Caco-2 (cell line): ENCODE results near the gene FAM3D. TPM values are rescaled to one million over a fixed set of nuclear protein-coding genes. Genes with fewer than 3 reads are reported as not detected.
A peak's percentile ranks its signal among the peaks of the same experiment; 100 is the strongest.

ENCODE experiments used
- BruUV-seq: library from RNA; stranded (reverse); fragments of 400-500 nt; replicated peaks from 2 replicates; lab custom pipeline; 2021; lab: Mats Ljungman, UMichigan
- CTCF ChIA-PET: fragments of 300-600 bp; sonication (Branson Sonifier 250); formaldehyde crosslinking; loops from one replicate; lab custom pipeline; 2022; ENCODE audit warnings: antibody characterized with exemption; lab: Charles Lee
- POLR2A ChIA-PET: fragments of 300-600 bp; sonication (Branson Sonifier 250); formaldehyde crosslinking; loops from one replicate; lab custom pipeline; 2022; ENCODE audit warnings: antibody characterized with exemption; lab: Charles Lee
- DNase-seq, 2 experiments: peaks; one replicate each; pipeline versions ENCODE4 v3.0.0 to v3.0.0-alpha.2; 2020 to 2022
- H3K27me3 ChIP-seq: replicated peaks from 2 replicates; pipeline ENCODE4 v1.6.0; 2011; ENCODE audit warnings: low read length; ENCODE audit not compliant: control insufficient read depth, insufficient read depth
- H3K36me3 ChIP-seq: 2 replicates; pipeline ENCODE4 v1.5.1; 2011; ENCODE audit warnings: low read length; ENCODE audit not compliant: control insufficient read depth, insufficient read depth
- H3K4me1 ChIP-seq: fragments of 250-450 bp; sonication (Bioruptor Pico); 2 replicates; pipeline ENCODE4 v1.5.1; 2020; ENCODE audit warnings: mild to moderate bottlenecking
- H3K4me3 ChIP-seq: 2 replicates; pipeline ENCODE4 v1.5.1; 2011; ENCODE audit warnings: low read depth, mild to moderate bottlenecking, control low read depth, low read length
- H3K9me3 ChIP-seq: fragments of 250-450 bp; sonication (Bioruptor Pico); 2 replicates; pipeline ENCODE4 v1.5.1; 2020; ENCODE audit warnings: mild to moderate bottlenecking, moderate library complexity
- H3K27ac Mint-ChIP-seq: one replicate; pipeline ENCODE4 v1.8.0; 2022; ENCODE audit warnings: mixed read lengths; ENCODE audit not compliant: unreplicated experiment
- H3K27me3 Mint-ChIP-seq: one replicate; pipeline ENCODE4 v1.8.0; 2022; ENCODE audit warnings: mixed read lengths; ENCODE audit not compliant: insufficient read depth, unreplicated experiment
- H3K36me3 Mint-ChIP-seq: one replicate; pipeline ENCODE4 v1.8.0; 2022; ENCODE audit warnings: mild to moderate bottlenecking, mixed read lengths; ENCODE audit not compliant: insufficient read depth, unreplicated experiment
- H3K4me1 Mint-ChIP-seq: one replicate; pipeline ENCODE4 v1.8.0; 2022; ENCODE audit warnings: low read depth, mixed read lengths; ENCODE audit not compliant: unreplicated experiment
- H3K4me3 Mint-ChIP-seq: one replicate; pipeline ENCODE4 v1.8.0; 2022; ENCODE audit warnings: mild to moderate bottlenecking, moderate library complexity, mixed read lengths; ENCODE audit not compliant: unreplicated experiment
- H3K9me3 Mint-ChIP-seq: one replicate; pipeline ENCODE4 v1.8.0; 2022; ENCODE audit warnings: mixed read lengths; ENCODE audit not compliant: unreplicated experiment
- intact Hi-C: fragments of 100-400 bp; cut with micrococcal nuclease; formaldehyde crosslinking; loops from one replicate; pipeline ENCODE4 v1.10.0; 2022; ENCODE audit not compliant: unreplicated experiment
- total RNA-seq: library from RNA; stranded (reverse); gene quantifications from 2 replicates; pipeline ENCODE4 v1.2.3, GENCODE V29; 2022
- TF ChIP-seq, protein P1 (sequence below), 2 experiments: fragments of 200-600 bp in 1 of 2; IDR thresholded peaks; 1 replicate in 1 of 2; 2 replicates in 1 of 2; pipeline versions ENCODE4 v1.5.1 to v1.8.0; 2011 to 2022; ENCODE audit warnings: antibody characterized with exemption in 1 of 2, control low read depth in 1 of 2, inconsistent platforms in 1 of 2, low read depth in 1 of 2, low read length in 1 of 2, mild to moderate bottlenecking in 1 of 2, moderate library complexity in 1 of 2; ENCODE audit not compliant: insufficient read depth in 1 of 2, severe bottlenecking in 1 of 2, unreplicated experiment in 1 of 2

The FAM3D gene
- total RNA-seq, 1 experiment from 2014 or later: not detected

DNA sequence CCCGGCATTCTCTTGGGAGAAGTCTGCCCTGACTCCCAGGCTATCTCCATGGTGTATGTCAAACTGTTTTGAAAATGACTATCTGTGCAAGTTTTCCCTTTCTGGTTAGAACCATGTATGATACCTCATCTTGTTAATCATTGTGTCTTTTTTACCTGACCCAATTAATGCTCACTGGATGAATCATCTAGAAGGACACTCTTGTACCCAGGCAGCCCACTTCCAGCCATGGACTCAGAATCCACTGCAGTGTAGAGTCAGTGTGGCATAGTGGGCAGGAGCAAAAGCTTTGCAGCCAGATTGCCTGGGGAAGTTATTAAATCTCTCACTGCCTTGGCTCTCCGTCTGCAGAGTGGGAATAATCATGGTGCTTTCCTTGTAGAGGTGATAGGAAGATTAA lies 1.2 kb downstream of the FAM3D start:
- 0 out of 2 replicates have a peak, but pooled peaks cover 9% of the 10 kb centered on the region for H3K4me1 ChIP-seq
- no peak for DNase-seq
- H3K27ac Mint-ChIP-seq: no peak overlapping the region
- H3K4me3 ChIP-seq: no peak overlapping the region
- ChIA-PET POLR2A (no interaction called here), CTCF (no interaction called here)
- H3K36me3 Mint-ChIP-seq: no peaks in the 10 kb centered on the region
- no peaks in the 10 kb centered on the region for H3K4me1 Mint-ChIP-seq
- TF ChIP-seq, protein P1, sequence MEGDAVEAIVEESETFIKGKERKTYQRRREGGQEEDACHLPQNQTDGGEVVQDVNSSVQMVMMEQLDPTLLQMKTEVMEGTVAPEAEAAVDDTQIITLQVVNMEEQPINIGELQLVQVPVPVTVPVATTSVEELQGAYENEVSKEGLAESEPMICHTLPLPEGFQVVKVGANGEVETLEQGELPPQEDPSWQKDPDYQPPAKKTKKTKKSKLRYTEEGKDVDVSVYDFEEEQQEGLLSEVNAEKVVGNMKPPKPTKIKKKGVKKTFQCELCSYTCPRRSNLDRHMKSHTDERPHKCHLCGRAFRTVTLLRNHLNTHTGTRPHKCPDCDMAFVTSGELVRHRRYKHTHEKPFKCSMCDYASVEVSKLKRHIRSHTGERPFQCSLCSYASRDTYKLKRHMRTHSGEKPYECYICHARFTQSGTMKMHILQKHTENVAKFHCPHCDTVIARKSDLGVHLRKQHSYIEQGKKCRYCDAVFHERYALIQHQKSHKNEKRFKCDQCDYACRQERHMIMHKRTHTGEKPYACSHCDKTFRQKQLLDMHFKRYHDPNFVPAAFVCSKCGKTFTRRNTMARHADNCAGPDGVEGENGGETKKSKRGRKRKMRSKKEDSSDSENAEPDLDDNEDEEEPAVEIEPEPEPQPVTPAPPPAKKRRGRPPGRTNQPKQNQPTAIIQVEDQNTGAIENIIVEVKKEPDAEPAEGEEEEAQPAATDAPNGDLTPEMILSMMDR (IDR thresholded peaks at IDR 0.05; ENCODE audit: insufficient read depth in 1 of 2, low read depth in 1 of 2, low read length in 1 of 2, severe bottlenecking in 1 of 2, unreplicated experiment in 1 of 2): no peak
- H3K4me3 Mint-ChIP-seq: no peak overlapping the region
- no peaks in the 10 kb centered on the region for H3K9me3 ChIP-seq
- H3K27me3 ChIP-seq: no peaks in the 10 kb centered on the region
- BruUV-seq: no TSS peak
- no peaks in the 10 kb centered on the region for H3K9me3 Mint-ChIP-seq
- H3K36me3 ChIP-seq: no peaks in the 10 kb centered on the region
- no peaks in the 10 kb centered on the region for H3K27me3 Mint-ChIP-seq
- intact Hi-C loops: no loop called here

DNA sequence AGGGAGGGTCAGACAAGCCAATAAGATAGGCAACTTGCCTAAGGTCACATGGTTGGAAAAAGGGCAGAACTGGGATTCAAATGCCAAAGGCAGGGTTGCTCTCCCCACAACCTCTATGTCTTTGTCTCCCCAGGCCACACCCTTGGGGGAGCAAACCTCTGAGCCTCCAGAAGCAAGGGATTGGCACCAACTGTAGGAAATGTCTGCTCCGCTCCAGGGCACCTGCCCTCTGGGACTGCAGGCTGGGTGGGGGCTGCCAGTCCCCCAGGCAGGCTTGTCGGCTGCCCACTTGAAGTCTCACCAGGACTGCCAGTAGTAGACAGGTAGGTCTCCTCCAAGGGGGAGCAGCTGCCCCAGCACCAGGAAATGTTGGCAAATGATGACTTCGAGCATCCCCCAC lies 2.0 kb downstream of the FAM3D start:
- ChIA-PET CTCF (no interaction called here), POLR2A (no interaction called here)
- BruUV-seq: no TSS peak
- intact Hi-C loops: no loop called here
- Mint-ChIP-seq H3K4me1 (no peaks in the 10 kb centered on the region), H3K9me3 (no peaks in the 10 kb centered on the region), H3K36me3 (no peaks in the 10 kb centered on the region), H3K27ac (no peak overlapping the region), H3K27me3 (no peaks in the 10 kb centered on the region), H3K4me3 (no peak overlapping the region)
- H3K36me3 ChIP-seq: no peaks in the 10 kb centered on the region
- H3K4me1 ChIP-seq: 0 out of 2 replicates have a peak, but pooled peaks cover 9% of the 10 kb centered on the region
- no peak overlapping the region for H3K4me3 ChIP-seq
- H3K9me3 ChIP-seq: no peaks in the 10 kb centered on the region
- no peaks in the 10 kb centered on the region for H3K27me3 ChIP-seq
- TF ChIP-seq, protein P1 (IDR thresholded peaks at IDR 0.05; ENCODE audit: insufficient read depth in 1 of 2, low read depth in 1 of 2, low read length in 1 of 2, severe bottlenecking in 1 of 2, unreplicated experiment in 1 of 2): no peak
- peak in 1 of 2 experiments; percentile 1 for DNase-seq

DNA sequence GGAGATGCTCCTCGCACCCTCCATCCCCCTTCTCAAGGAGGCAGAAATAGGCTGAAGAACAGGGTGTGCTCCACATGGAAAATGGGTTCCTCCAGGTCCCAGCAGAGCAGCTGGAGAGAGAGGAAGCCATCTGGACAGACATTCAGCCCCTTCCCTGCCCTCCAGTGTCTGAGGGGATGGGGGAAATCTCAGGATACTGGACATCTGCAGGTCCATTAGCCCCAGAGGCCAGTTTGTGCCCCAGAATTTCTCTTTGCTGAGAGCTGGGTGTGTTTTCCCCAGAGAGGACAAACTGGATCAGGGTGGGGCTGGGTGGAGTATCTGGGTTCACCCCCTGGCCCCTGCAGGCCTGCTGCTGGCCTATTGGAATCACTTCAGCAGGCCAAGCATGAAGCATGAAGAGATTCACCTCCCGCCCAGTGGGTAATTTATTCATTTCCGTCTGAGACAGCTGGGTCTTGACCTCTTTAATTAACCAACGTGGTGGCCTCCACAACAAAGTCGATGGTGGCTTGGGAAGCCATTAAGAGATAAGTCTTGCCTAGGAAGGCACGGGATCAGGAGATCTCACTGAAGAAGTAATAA lies 4.6 kb downstream of the FAM3D start:
- ChIA-PET CTCF (no interaction called here), POLR2A (no interaction called here)
- Mint-ChIP-seq H3K36me3 (no peaks in the 10 kb centered on the region), H3K9me3 (no peaks in the 10 kb centered on the region), H3K4me3 (no peak overlapping the region), H3K27me3 (peaks cover 4% of the 10 kb centered on the region), H3K27ac (no peak overlapping the region), H3K4me1 (no peaks in the 10 kb centered on the region)
- BruUV-seq: no TSS peak
- H3K4me1 ChIP-seq: no peaks in the 10 kb centered on the region
- TF ChIP-seq, protein P1 (IDR thresholded peaks at IDR 0.05; ENCODE audit: insufficient read depth in 1 of 2, low read depth in 1 of 2, low read length in 1 of 2, severe bottlenecking in 1 of 2, unreplicated experiment in 1 of 2): no peak
- H3K36me3 ChIP-seq: no peaks in the 10 kb centered on the region
- DNase-seq: peak in 1 of 2 experiments; percentile 11
- intact Hi-C loops: no loop called here
- H3K9me3 ChIP-seq: no peaks in the 10 kb centered on the region
- no peak overlapping the region for H3K4me3 ChIP-seq
- H3K27me3 ChIP-seq: no peaks in the 10 kb centered on the region
